ENCODE results near the gene AGBL3.

AGBL3 gene

GRCh38 chr7:134986363-134987251, at the start of gene AGBL3:
TSS of gene AGBL3 (plus strand) at chr7:134986508. CDS start at chr7:134987934, 1,426 bp downstream.
- peak; percentile 80 for DNase-seq (ENCODE audit: low spot score)

- no peak for DNase-seq (ENCODE audit: low spot score)
Observed at GRCh38 chr7:134936893-134937510, 49.3 kb upstream of the AGBL3 start.

- no peak for DNase-seq (ENCODE audit: low spot score)
Observed at GRCh38 chr7:134938141-134938540, 48.2 kb upstream of the AGBL3 start.

- no peak for DNase-seq (ENCODE audit: low spot score)
Observed at GRCh38 chr7:134939136-134939535, 47.2 kb upstream of the AGBL3 start.

- DNase-seq (ENCODE audit: low spot score), result no peak
Observed at GRCh38 chr7:134940729-134941128, 45.6 kb upstream of the AGBL3 start.

- no peak for DNase-seq (ENCODE audit: low spot score)
Observed at GRCh38 chr7:134941185-134941900, 45.0 kb upstream of the AGBL3 start.

- DNase-seq (ENCODE audit: low spot score), result no peak
Observed at GRCh38 chr7:134941952-134942351, 44.4 kb upstream of the AGBL3 start.

GRCh38 chr7:134942690-134943466, 43.4 kb upstream of the AGBL3 start:
- DNase-seq (ENCODE audit: low spot score), result no peak

- DNase-seq (ENCODE audit: low spot score), result peak; percentile 5
Observed at GRCh38 chr7:134943785-134944400, 42.4 kb upstream of the AGBL3 start.

GRCh38 chr7:134945691-134946090, 40.6 kb upstream of the AGBL3 start:
- no peak for DNase-seq (ENCODE audit: low spot score)

GRCh38 chr7:134946260-134946659, 40.0 kb upstream of the AGBL3 start:
- DNase-seq (ENCODE audit: low spot score), result no peak

GRCh38 chr7:134947329-134947728, 39.0 kb upstream of the AGBL3 start:
- DNase-seq (ENCODE audit: low spot score), result no peak

GRCh38 chr7:134947831-134948230, 38.5 kb upstream of the AGBL3 start:
- no peak for DNase-seq (ENCODE audit: low spot score)

GRCh38 chr7:134948246-134948645, 38.1 kb upstream of the AGBL3 start:
- DNase-seq (ENCODE audit: low spot score), result no peak

GRCh38 chr7:134948736-134949135, 37.6 kb upstream of the AGBL3 start:
- DNase-seq (ENCODE audit: low spot score), result no peak

GRCh38 chr7:134949171-134949570, 37.1 kb upstream of the AGBL3 start:
- no peak for DNase-seq (ENCODE audit: low spot score)

- DNase-seq (ENCODE audit: low spot score), result peak; percentile 24
Observed at GRCh38 chr7:134954197-134955082, 31.9 kb upstream of the AGBL3 start.

- DNase-seq (ENCODE audit: low spot score), result no peak
Observed at GRCh38 chr7:134957005-134957404, 29.3 kb upstream of the AGBL3 start.

GRCh38 chr7:134959810-134960209, 26.5 kb upstream of the AGBL3 start:
- DNase-seq (ENCODE audit: low spot score), result no peak

- DNase-seq (ENCODE audit: low spot score), result no peak
Observed at GRCh38 chr7:134962270-134962780, 24.0 kb upstream of the AGBL3 start.
